NCI-H1436 treated with DMSO at 0.1 percent for 48 hours (cell line): Measurements from ENCODE around the gene ABCG2.
"Not testable (repeated sequence)": the region's sequence is repeated elsewhere in the genome, so short reads cannot be mapped to it uniquely, and the experiment has no call there.

ENCODE experiments used
- DNase-seq: peaks from one replicate; lab custom pipeline; 2025; lab: John Stamatoyannopoulos, UW

Gene ABCG2

DNA sequence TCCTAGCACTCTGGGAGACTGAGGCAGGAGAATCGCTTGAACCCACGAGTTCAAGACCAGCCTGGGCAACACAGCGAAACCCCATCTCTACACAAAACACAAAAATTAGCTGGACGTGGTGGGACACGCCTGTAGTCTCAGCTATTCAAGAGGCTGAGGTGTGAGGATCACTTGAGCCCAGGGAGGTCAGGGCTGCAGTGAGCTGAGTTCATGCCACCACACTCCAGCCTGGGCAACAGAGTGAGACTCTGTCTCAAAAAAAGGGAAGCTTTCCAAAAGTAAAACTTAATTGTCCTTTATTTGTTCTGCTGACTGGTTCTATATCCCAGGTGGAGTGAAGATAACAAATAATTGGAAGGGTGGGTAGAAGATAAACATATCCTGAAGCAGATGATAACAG lies 45.6 kb downstream of the ABCG2 start:
- DNase-seq, result no peak

DNA sequence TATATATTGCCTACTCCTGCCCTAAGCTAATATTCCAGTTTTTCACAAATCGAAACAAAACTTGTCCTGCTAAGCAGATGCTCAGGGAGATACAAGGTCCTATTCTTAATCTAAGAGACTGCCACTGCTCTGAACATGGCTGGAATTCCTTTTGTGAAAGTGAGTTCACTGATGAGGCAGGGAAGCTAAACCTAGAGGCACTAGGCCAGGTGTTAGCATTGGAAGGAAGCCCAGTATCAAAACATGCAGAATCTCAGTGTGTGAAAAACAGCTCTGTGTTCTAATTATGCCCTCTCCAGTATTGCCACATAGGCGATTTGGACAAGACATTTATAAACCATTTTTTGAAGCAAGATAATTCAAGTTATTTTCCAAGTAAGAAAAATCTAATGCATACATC lies 47.6 kb downstream of the ABCG2 start:
- no peak for DNase-seq

DNA sequence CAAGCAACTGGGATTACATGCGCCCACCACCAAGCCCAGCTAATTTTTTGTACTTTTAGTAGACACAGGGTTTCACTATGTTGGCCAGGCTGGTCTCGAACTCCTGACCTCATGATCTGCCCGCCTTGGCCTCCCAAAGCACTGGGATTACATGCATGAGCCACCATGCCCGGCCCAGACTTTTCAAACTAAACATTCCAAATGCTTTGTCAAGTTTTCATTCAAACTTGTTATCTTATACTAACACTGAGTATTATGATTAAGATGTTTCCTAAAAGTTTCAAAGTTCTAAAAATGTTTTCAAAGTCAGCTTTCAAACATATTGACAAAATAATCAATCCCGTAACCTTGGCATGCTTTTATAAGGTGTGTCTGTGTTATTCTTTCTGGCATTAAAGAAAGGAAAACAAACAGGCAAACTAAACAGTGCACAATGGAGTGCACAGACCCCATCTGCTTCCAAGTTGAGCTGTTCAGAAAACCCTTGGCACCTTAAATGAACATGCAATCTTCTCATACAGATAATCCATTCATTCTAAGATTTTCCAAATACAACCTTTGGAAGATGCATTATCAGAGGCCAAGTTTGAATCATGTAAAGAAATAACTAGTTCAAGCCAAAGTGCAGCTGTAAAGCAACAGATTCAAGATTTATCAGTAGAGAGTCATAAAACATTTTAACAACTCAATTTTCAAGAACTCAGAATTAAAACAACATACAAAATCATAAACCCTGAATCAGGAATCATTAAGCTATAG lies 49.1 kb downstream of the ABCG2 start:
- DNase-seq, result no peak

GRCh38 chr4:88108747-88109122 lies 49.7 kb downstream of the ABCG2 start:
- DNase-seq, result no peak

GRCh38 chr4:88108108-88108465 lies 50.4 kb downstream of the ABCG2 start:
- not testable (repeated sequence) for DNase-seq

GRCh38 chr4:88107406-88108107 lies 50.9 kb downstream of the ABCG2 start:
- no peak for DNase-seq

- no peak for DNase-seq
These were observed 52.2 kb downstream of the ABCG2 start for GRCh38 chr4:88106205-88106604.

GRCh38 chr4:88104902-88105610 lies 53.4 kb downstream of the ABCG2 start:
- DNase-seq, result no peak

DNA sequence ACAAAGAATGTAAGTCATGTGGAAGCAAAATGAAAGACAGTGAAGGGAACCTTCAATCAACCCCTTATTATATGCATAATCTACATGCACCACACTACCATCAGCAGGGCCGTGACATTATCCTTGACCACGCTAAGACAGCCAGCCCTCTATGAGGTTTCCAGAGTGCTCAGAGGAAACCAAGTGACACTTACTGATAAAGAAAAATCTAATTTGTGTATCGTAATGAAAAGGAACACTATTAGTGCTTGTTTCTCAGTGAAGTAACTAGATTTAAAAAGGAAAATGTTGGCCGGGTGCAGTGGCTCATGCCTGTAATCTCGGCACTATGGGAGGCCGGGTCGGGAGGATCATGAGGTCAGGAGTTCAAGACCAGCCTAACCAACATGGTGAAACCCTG lies 56.4 kb downstream of the ABCG2 start:
- DNase-seq, result no peak

GRCh38 chr4:88101165-88101564 lies 57.3 kb downstream of the ABCG2 start:
- DNase-seq, result no peak

DNA sequence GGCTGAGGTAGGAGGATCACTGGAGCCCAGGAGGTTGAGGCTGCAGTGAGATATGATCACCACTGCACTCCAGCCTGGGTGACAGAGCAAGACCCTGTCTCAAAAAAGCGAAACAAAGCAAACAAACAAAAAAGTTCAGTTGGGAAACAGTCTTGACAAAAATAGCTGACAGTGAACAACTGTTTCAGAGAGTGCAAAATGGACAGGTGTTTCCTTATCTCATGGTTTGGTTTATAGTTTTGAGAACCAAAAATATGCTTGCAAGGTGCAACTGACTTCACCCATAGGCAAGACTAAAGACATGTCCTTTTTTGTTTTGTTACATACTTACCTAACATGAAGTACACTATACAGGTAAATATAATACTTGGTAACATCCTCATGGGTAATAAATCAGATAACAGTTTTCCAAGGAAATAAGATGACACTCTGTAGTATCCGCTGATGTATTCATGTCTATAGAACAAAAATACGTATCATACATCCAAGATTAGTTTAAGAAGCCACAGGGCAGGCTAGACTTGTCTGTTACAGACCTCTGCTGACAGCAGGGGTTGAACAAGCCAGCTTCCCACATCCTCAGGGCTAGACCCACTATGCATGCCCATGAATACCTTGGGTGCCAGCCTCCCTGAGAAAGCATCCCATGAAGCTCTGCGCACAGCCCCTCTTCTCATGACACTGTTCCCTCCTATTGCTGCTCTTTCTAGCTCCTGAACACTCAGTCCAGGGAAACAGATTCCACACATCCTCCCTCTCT lies 59.3 kb downstream of the ABCG2 start:
- DNase-seq, result no peak

- no peak for DNase-seq
These were observed 60.7 kb downstream of the ABCG2 start for GRCh38 chr4:88097781-88098180.

DNA sequence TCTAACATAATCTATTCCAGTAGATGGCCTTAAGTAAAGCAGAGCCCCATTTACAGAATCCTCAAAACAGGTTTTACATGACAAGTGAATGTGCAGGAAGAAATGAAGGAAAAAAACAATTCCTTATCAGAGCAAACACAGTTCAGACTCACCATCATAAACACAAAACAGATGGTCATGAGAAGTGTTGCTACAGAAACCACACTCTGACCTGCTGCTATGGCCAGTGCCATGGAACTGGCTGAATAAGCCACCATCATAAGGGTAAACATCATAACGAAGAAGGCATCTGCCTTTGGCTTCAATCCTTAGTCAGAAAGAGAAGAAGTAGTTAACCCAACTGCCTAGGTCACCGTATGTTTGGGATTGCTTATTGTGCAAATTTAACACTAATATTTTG lies 61.1 kb downstream of the ABCG2 start:
- DNase-seq, result no peak

DNA sequence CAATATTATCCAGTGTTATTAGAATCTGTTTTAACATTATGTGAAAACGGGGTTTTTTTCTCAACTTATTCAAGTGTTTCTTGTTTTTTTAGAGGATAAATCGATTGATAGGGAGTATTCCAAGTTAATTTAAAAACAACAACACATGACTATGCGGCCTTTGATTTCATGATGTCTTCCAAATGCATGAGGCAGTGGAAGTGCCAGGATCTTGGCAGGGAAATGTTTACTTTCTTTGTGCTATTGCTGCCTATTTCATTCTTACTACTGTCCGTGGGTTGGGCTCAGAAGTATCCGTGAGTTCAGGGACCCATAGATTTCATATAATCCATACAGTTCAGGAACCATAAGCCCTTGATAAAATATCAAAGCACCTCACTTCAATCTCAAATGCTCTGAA lies 64.6 kb downstream of the ABCG2 start:
- DNase-seq, result no peak

DNA sequence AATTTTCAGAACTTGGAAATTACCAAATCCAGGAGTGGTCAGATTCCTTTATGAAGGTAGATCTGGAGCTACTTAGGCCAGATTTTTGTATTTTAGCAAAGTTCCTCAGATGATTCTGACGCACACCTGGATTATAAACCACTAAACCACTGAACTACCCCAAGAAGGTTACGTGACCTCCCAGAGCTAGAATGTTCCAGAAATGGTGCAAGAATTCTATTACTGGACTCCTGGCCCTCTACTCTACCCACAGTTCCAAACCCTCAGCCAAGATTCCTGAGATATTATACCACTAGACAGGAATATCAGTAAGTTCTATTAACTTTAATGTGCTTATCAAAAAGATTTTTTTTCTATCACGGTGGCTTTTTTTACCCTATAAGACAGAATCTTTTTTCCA lies 67.1 kb downstream of the ABCG2 start:
- no peak for DNase-seq

- no peak for DNase-seq
These were observed 67.5 kb downstream of the ABCG2 start for GRCh38 chr4:88090898-88091297.

GRCh38 chr4:88087004-88087403 lies 71.4 kb downstream of the ABCG2 start:
- DNase-seq, result no peak

DNA sequence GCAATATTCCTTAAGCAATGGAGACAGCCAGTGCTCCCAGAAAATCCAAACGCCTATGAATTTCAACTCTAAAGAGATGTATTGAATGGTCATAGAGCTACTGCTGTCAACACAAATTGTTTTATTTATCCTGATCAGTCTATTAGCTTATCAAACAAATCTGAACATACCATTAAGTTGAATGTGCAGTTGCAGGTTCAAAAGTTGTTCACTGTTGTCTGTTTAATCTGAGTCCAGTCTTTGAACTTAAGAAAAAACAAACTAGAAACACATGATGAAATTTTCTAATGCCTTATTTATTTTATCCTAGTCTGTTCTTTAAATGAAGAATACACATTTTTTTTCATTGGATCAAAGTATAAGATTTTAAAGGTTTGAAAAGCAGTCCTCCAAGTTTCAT lies 77.8 kb downstream of the ABCG2 start:
- no peak for DNase-seq

- DNase-seq, result no peak
These were observed 79.9 kb downstream of the ABCG2 start for GRCh38 chr4:88078579-88078978.

GRCh38 chr4:88077911-88078524 lies 80.4 kb downstream of the ABCG2 start:
- DNase-seq, result no peak

DNA sequence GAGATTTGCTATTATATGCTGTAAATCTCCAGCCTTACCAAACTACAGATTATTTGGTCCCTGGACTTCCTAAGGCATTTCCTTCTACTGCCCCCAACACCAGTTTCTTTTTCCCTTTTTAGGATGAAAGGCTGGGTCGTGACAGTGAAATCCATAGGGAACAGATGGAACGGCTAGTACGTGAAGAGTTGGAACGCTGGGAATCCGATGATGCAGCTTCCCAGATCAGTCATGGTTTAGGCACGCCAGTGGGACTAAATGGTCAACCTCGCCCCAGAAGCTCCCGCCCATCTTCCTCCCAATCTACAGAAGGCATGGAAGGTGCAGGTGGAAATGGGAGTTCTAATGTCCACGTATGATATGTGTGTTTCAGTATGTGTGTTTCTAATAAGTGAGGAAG lies 83.1 kb downstream of the ABCG2 start:
- no peak for DNase-seq

- DNase-seq, result no peak
These were observed 88.4 kb downstream of the ABCG2 start for GRCh38 chr4:88070031-88070430.
